ENCODE measurements around the gene CDH23. TPM values are rescaled to one million over a fixed set of nuclear protein-coding genes. Genes with fewer than 3 reads are reported as not detected.

CDH23 gene
- polyA plus RNA-seq, 1 donor from 2014 or later, result 6.6 TPM

GRCh38 chr10:71567006-71567405, 170.3 kb downstream of the CDH23 start:
- no peaks in the 10 kb centered on the region for H3F3A ChIP-seq (ENCODE audit: insufficient read depth, low read length, poor library complexity, severe bottlenecking)
- no peaks in the 10 kb centered on the region for H4K20me1 ChIP-seq (ENCODE audit: insufficient read depth)
- H3K27me3 ChIP-seq (ENCODE audit: insufficient read depth, low read depth, low read length), result no peaks in the 10 kb centered on the region
- no peak overlapping the region for H3K9ac ChIP-seq (ENCODE audit: low read length)
- H3K4me2 ChIP-seq (ENCODE audit: low read length), result no peak overlapping the region
- no peaks in the 10 kb centered on the region for H3K79me2 ChIP-seq (replicated peaks; ENCODE audit: insufficient read depth, low read length)
- no peak for TF ChIP-seq SMC3 (conservative IDR thresholded peaks at IDR 0.05; ENCODE audit: poor library complexity)
- no peak for TF ChIP-seq EZH2 (IDR thresholded peaks at IDR 0.05; ENCODE audit: borderline replicate concordance, insufficient read depth, low read length, poor library complexity, severe bottlenecking)
- TF ChIP-seq, protein P1, sequence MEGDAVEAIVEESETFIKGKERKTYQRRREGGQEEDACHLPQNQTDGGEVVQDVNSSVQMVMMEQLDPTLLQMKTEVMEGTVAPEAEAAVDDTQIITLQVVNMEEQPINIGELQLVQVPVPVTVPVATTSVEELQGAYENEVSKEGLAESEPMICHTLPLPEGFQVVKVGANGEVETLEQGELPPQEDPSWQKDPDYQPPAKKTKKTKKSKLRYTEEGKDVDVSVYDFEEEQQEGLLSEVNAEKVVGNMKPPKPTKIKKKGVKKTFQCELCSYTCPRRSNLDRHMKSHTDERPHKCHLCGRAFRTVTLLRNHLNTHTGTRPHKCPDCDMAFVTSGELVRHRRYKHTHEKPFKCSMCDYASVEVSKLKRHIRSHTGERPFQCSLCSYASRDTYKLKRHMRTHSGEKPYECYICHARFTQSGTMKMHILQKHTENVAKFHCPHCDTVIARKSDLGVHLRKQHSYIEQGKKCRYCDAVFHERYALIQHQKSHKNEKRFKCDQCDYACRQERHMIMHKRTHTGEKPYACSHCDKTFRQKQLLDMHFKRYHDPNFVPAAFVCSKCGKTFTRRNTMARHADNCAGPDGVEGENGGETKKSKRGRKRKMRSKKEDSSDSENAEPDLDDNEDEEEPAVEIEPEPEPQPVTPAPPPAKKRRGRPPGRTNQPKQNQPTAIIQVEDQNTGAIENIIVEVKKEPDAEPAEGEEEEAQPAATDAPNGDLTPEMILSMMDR (IDR thresholded peaks at IDR 0.05; ENCODE audit: poor library complexity, severe bottlenecking), result no peak
- no peak overlapping the region for H2AFZ ChIP-seq (ENCODE audit: low read depth, low read length)
- no peaks in the 10 kb centered on the region for H3K9me2 ChIP-seq (ENCODE audit: insufficient read depth, low read length)
- no peak overlapping the region for H3K27ac ChIP-seq (ENCODE audit: low read length)
- H3K36me3 ChIP-seq (ENCODE audit: insufficient read depth, low read length), result no peaks in the 10 kb centered on the region
- no peak overlapping the region for H3K4me3 ChIP-seq (ENCODE audit: low read length)
- H3K9me3 ChIP-seq (ENCODE audit: low read length), result no peaks in the 10 kb centered on the region

DNA sequence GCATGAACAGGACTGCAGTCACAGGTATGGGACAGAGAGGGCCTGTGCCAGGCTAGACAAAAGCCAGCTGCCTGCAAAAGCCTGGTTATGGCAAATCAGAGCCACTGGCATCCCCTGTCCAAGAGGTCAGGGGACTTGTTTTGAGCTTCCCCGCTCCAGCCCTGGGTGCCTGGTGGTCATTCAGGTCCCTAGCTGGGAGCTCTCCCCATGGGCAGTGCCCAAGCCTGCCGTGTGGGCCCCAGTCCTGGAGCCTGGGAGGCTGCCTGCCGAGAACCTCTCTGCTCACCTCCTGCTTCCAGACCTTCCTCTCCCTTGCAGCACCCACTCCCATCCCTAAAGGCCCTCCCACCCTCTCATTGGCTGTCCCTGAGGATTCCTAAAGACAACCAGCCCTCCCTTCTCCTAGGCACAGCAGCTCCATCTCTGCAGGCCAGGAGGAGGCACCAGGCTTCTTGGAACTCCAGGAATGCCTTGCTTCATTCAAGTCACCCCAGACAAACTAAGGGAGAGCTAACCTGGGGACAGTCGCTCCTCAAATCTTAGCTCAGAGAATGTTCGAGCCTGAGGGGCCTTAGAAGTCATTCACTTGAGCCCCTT, 172.3 kb downstream of the CDH23 start:
- Histone ChIP-seq H3F3A (ENCODE audit: insufficient read depth, low read length, poor library complexity, severe bottlenecking) (no peaks in the 10 kb centered on the region), H3K27me3 (ENCODE audit: insufficient read depth, low read depth, low read length) (no peaks in the 10 kb centered on the region), H3K4me2 (ENCODE audit: low read length) (no peak overlapping the region), H3K4me3 (ENCODE audit: low read length) (no peak overlapping the region), H3K9me3 (ENCODE audit: low read length) (no peaks in the 10 kb centered on the region), H3K9ac (ENCODE audit: low read length) (no peak overlapping the region), H3K9me2 (ENCODE audit: insufficient read depth, low read length) (no peaks in the 10 kb centered on the region), H3K79me2 (replicated peaks; ENCODE audit: insufficient read depth, low read length) (no peaks in the 10 kb centered on the region), H3K27ac (ENCODE audit: low read length) (no peak overlapping the region), H2AFZ (ENCODE audit: low read depth, low read length) (no peak overlapping the region), H3K36me3 (ENCODE audit: insufficient read depth, low read length) (no peaks in the 10 kb centered on the region), H4K20me1 (ENCODE audit: insufficient read depth) (no peaks in the 10 kb centered on the region)
- TF ChIP-seq, protein P1 (IDR thresholded peaks at IDR 0.05; ENCODE audit: poor library complexity, severe bottlenecking), result no peak
- no peak for TF ChIP-seq POLR2AphosphoS5 (IDR thresholded peaks at IDR 0.05)
- TF ChIP-seq EZH2 (IDR thresholded peaks at IDR 0.05; ENCODE audit: borderline replicate concordance, insufficient read depth, low read length, poor library complexity, severe bottlenecking), result no peak
- TF ChIP-seq EP300 (conservative IDR thresholded peaks at IDR 0.05; ENCODE audit: poor library complexity, severe bottlenecking), result no peak
- TF ChIP-seq MXI1 (conservative IDR thresholded peaks at IDR 0.05; ENCODE audit: poor library complexity, severe bottlenecking), result no peak
- no peak for TF ChIP-seq RAD21 (conservative IDR thresholded peaks at IDR 0.05)
- TF ChIP-seq REST (IDR thresholded peaks at IDR 0.05; ENCODE audit: borderline replicate concordance), result no peak
- TF ChIP-seq TAF1 (IDR thresholded peaks at IDR 0.05; ENCODE audit: low read depth), result no peak
- TF ChIP-seq SMC3 (conservative IDR thresholded peaks at IDR 0.05; ENCODE audit: poor library complexity), result no peak

Measured in neural cell (in vitro differentiated cells).